NT2/D1 (cell line): ENCODE measurements around the gene C19orf67.
A peak's percentile ranks its signal among the peaks of the same experiment; 100 is the strongest.
"Not testable (repeated sequence)": the region's sequence is repeated elsewhere in the genome, so short reads cannot be mapped to it uniquely, and the experiment has no call there.

Experiments
- DNase-seq: peaks from one replicate; pipeline ENCODE4 v3.0.0-alpha.2; 2011; ENCODE audit warnings: low read depth, low spot score
- H3K27me3 ChIP-seq: 2 replicates; pipeline ENCODE4 v1.6.0; 2011; ENCODE audit warnings: mild to moderate bottlenecking; ENCODE audit not compliant: insufficient read length, insufficient read depth
- H3K36me3 ChIP-seq: 2 replicates; pipeline ENCODE4 v1.6.1; 2011; ENCODE audit warnings: mild to moderate bottlenecking, low read length, mixed read lengths; ENCODE audit not compliant: insufficient read depth, insufficient read length
- H3K4me1 ChIP-seq: 2 replicates; pipeline ENCODE4 v1.5.1; 2011; ENCODE audit not compliant: insufficient read depth, insufficient read length
- H3K4me3 ChIP-seq: 2 replicates; pipeline ENCODE4 v1.5.1; 2011; ENCODE audit warnings: low read depth; ENCODE audit not compliant: insufficient read length
- H3K9ac ChIP-seq: 2 replicates; pipeline ENCODE4 v1.6.0; 2011; ENCODE audit warnings: low read depth; ENCODE audit not compliant: insufficient read length
- H3K9me3 ChIP-seq: 2 replicates; pipeline ENCODE4 v1.5.1; 2011; ENCODE audit warnings: mild to moderate bottlenecking, low read length; ENCODE audit not compliant: insufficient read depth
- SUZ12 ChIP-seq: IDR thresholded peaks from 2 replicates; pipeline ENCODE4 v1.6.1; 2011; ENCODE audit not compliant: insufficient read length, insufficient read depth; ENCODE audit errors: extremely low read depth
- YY1 ChIP-seq: IDR thresholded peaks from 2 replicates; pipeline ENCODE4 v1.6.1; 2011; ENCODE audit not compliant: insufficient read length, insufficient read depth
- ZNF274 ChIP-seq: IDR thresholded peaks from 2 replicates; pipeline ENCODE4 v1.6.1; 2011; ENCODE audit warnings: mild to moderate bottlenecking, low read depth, low read length

Gene C19orf67

GRCh38 chr19:14048443-14049153 lies 37.0 kb downstream of the C19orf67 start:
- TF ChIP-seq ZNF274 (no peak), SUZ12 (no peak), YY1 (no peak)
- H3K36me3 ChIP-seq = peaks cover 54% of the 10 kb centered on the region
- H3K4me1 ChIP-seq = peaks cover 3% of the 10 kb centered on the region
- H3K4me3 ChIP-seq = no peak overlapping the region
- peaks cover 18% of the 10 kb centered on the region; the same call in 1 of the 2 replicates for H3K9me3 ChIP-seq
- no peaks in the 10 kb centered on the region for H3K27me3 ChIP-seq
- no peak overlapping the region for H3K9ac ChIP-seq
- peak; percentile 48 for DNase-seq

- Histone ChIP-seq H3K9me3 (peaks cover 12% of the 10 kb centered on the region; the same call in 1 of the 2 replicates), H3K36me3 (peaks cover 50% of the 10 kb centered on the region)
- H3K4me3 ChIP-seq, DNase-seq, H3K4me1 ChIP-seq, H3K27me3 ChIP-seq, H3K9ac ChIP-seq: not testable (repeated sequence)
These were observed 37.7 kb downstream of the C19orf67 start for GRCh38 chr19:14047866-14048265.

- not testable (repeated sequence) for H3K9me3 ChIP-seq, H3K4me3 ChIP-seq, H3K9ac ChIP-seq, H3K27me3 ChIP-seq
- Histone ChIP-seq H3K4me1 (peaks cover 12% of the 10 kb centered on the region), H3K36me3 (peaks cover 40% of the 10 kb centered on the region)
- DNase-seq = peak; percentile 82
These were observed 42.6 kb downstream of the C19orf67 start for GRCh38 chr19:14042659-14043608.

- Histone ChIP-seq H3K36me3 (peaks cover 29% of the 10 kb centered on the region), H3K9me3 (no peaks in the 10 kb centered on the region), H3K27me3 (no peaks in the 10 kb centered on the region), H3K4me1 (peaks cover 9% of the 10 kb centered on the region), H3K9ac (no peak overlapping the region), H3K4me3 (no peak overlapping the region)
- TF ChIP-seq ZNF274 (no peak), SUZ12 (no peak)
- DNase-seq = no peak
These were observed 46.4 kb downstream of the C19orf67 start for GRCh38 chr19:14039181-14039580.

GRCh38 chr19:14035706-14036105 lies 49.9 kb downstream of the C19orf67 start:
- Histone ChIP-seq H3K4me1 (peaks cover 11% of the 10 kb centered on the region), H3K9ac (no peak overlapping the region), H3K9me3 (no peaks in the 10 kb centered on the region), H3K27me3 (peaks cover 10% of the 10 kb centered on the region), H3K36me3 (peaks cover 11% of the 10 kb centered on the region), H3K4me3 (no peak overlapping the region)
- TF ChIP-seq ZNF274 (no peak), SUZ12 (no peak), YY1 (no peak)
- DNase-seq = no peak

- not testable (repeated sequence) for DNase-seq, H3K9ac ChIP-seq, H3K9me3 ChIP-seq, H3K4me3 ChIP-seq
- peaks cover 11% of the 10 kb centered on the region for H3K36me3 ChIP-seq
- H3K27me3 ChIP-seq = peaks cover 16% of the 10 kb centered on the region
- peaks cover 12% of the 10 kb centered on the region for H3K4me1 ChIP-seq
These were observed 50.4 kb downstream of the C19orf67 start for GRCh38 chr19:14035159-14035558.

GRCh38 chr19:14033946-14034345 lies 51.6 kb downstream of the C19orf67 start:
- no peak overlapping the region for H3K9ac ChIP-seq
- no peak for TF ChIP-seq ZNF274
- TF ChIP-seq SUZ12 = no peak
- peaks cover 2% of the 10 kb centered on the region for H3K36me3 ChIP-seq
- H3K4me1 ChIP-seq = peaks cover 6% of the 10 kb centered on the region
- peaks cover 16% of the 10 kb centered on the region for H3K27me3 ChIP-seq
- no peak for DNase-seq
- no peak overlapping the region for H3K4me3 ChIP-seq
- no peaks in the 10 kb centered on the region for H3K9me3 ChIP-seq
